Breast epithelium (tissue), 4 donors: ENCODE data around the gene AARSD1. TPM values are rescaled to one million over a fixed set of nuclear protein-coding genes. Genes with fewer than 3 reads are reported as not detected.
"Not testable (repeated sequence)": the region's sequence is repeated elsewhere in the genome, so short reads cannot be mapped to it uniquely, and the experiment has no call there.

Experiments
- DNase-seq, 2 donors: peaks; one replicate each; pipeline ENCODE4 v3.0.0-alpha.2; 2019; ENCODE audit warnings: low spot score in 2 of 2
- H3K27ac ChIP-seq, 2 donors: fragments of 200-600 bp; sonication (generic) in 1 of 2; one replicate each; pipeline ENCODE4 v1.5.1; 2016 to 2019; ENCODE audit warnings: mild to moderate bottlenecking in 1 of 2
- H3K27me3 ChIP-seq, 2 donors: fragments of 200-600 bp; sonication (generic) in 1 of 2; one replicate each; pipeline versions ENCODE4 v1.5.1 to v1.6.0; 2017 to 2019; ENCODE audit warnings: control low read depth in 1 of 2, mild to moderate bottlenecking in 1 of 2
- H3K36me3 ChIP-seq: fragments of 200-600 bp; one replicate; pipeline ENCODE4 v1.5.1; 2019
- H3K4me1 ChIP-seq, 2 donors: fragments of 200-600 bp; sonication (generic); one replicate each; pipeline ENCODE4 v1.5.1; 2016 to 2019; ENCODE audit warnings: control low read depth in 1 of 2
- H3K4me3 ChIP-seq, 3 donors: fragments of 200-600 bp; sonication (generic); 1 replicate in 2 of 3; 2 replicates in 1 of 3; pipeline ENCODE4 v1.5.1; 2016 to 2019; ENCODE audit warnings: mild to moderate bottlenecking in 3 of 3, moderate library complexity in 2 of 3
- H3K9me3 ChIP-seq, 2 donors: fragments of 200-600 bp; sonication (generic) in 1 of 2; one replicate each; pipeline ENCODE4 v1.5.1; 2016 to 2019; ENCODE audit warnings: control low read depth in 1 of 2
- CTCF ChIP-seq, 3 donors: fragments of 450-650 bp; IDR thresholded peaks; one replicate each; pipeline ENCODE4 v1.5.1; 2016 to 2017; ENCODE audit warnings: antibody characterized with exemption in 3 of 3, mild to moderate bottlenecking in 3 of 3, moderate library complexity in 3 of 3
- POLR2A ChIP-seq: fragments of 450-650 bp; IDR thresholded peaks from one replicate; pipeline ENCODE4 v1.6.1; 2016; ENCODE audit warnings: antibody characterized with exemption, mild to moderate bottlenecking, moderate library complexity
- POLR2AphosphoS5 ChIP-seq, 3 donors: sonication (generic); formaldehyde crosslinking; IDR thresholded peaks; one replicate each; pipeline ENCODE4 v1.6.1; 2017; ENCODE audit warnings: antibody characterized with exemption in 3 of 3
- intact Hi-C: fragments of 100-400 bp; cut with DNase I; formaldehyde crosslinking; loops from one replicate; pipeline ENCODE4 v1.15.1; 2023; ENCODE audit warnings: low total_unique reads
- total RNA-seq, 3 donors: library from RNA; depleted of rRNA; stranded (reverse); fragments of >200 nt; gene quantifications; one replicate each; pipeline ENCODE4 v1.1.0, GENCODE V29; 2016

AARSD1 gene
- total RNA-seq, 3 donors from 2014 or later, result 25.3 to 34.7 (median 26.5) TPM

- Histone ChIP-seq H3K9me3 (no peaks in the 10 kb centered on the region), H3K27ac (no peak overlapping the region), H3K27me3 (no peaks in the 10 kb centered on the region), H3K4me3 (no peak overlapping the region), H3K4me1 (no peaks in the 10 kb centered on the region), H3K36me3 (no peaks in the 10 kb centered on the region)
- DNase-seq, result no peak
- intact Hi-C loops, result no loop called here
- TF ChIP-seq POLR2A (no peak), POLR2AphosphoS5 (IDR thresholded peaks at IDR 0.05) (no peak), CTCF (IDR thresholded peaks at IDR 0.05) (no peak)
These were observed 47.0 kb downstream of the AARSD1 start for GRCh38 chr17:42917236-42917603.

- H3K4me1 ChIP-seq, H3K27ac ChIP-seq, H3K27me3 ChIP-seq, H3K36me3 ChIP-seq, H3K9me3 ChIP-seq, H3K4me3 ChIP-seq, intact Hi-C loops, DNase-seq: not testable (repeated sequence)
These were observed 47.6 kb downstream of the AARSD1 start for GRCh38 chr17:42916388-42917235.

GRCh38 chr17:42915288-42915687, 49.0 kb downstream of the AARSD1 start:
- intact Hi-C loops, result not testable (repeated sequence)

GRCh38 chr17:42913981-42914617, 50.2 kb downstream of the AARSD1 start:
- TF ChIP-seq POLR2A, result no peak
- TF ChIP-seq POLR2AphosphoS5 (IDR thresholded peaks at IDR 0.05), result no peak
- no peak for TF ChIP-seq CTCF (IDR thresholded peaks at IDR 0.05)
- Histone ChIP-seq H3K9me3 (no peaks in the 10 kb centered on the region), H3K27ac (no peak overlapping the region)

More at GRCh38 chr17:42915288-42915687, 49.0 kb downstream of the AARSD1 start:
- H3K27ac ChIP-seq, H3K9me3 ChIP-seq, DNase-seq, H3K27me3 ChIP-seq, H3K4me3 ChIP-seq, H3K4me1 ChIP-seq, H3K36me3 ChIP-seq: not testable (repeated sequence)

GRCh38 chr17:42913522-42913921, 50.7 kb downstream of the AARSD1 start:
- H3K27me3 ChIP-seq, result no peaks in the 10 kb centered on the region
- H3K9me3 ChIP-seq, result no peaks in the 10 kb centered on the region
- no peak overlapping the region for H3K27ac ChIP-seq
- no peak overlapping the region for H3K4me3 ChIP-seq
- H3K36me3 ChIP-seq, result no peaks in the 10 kb centered on the region
- no peak for DNase-seq
- TF ChIP-seq CTCF (IDR thresholded peaks at IDR 0.05) (no peak), POLR2AphosphoS5 (IDR thresholded peaks at IDR 0.05) (no peak), POLR2A (no peak)
- intact Hi-C loops, result no loop called here
- no peaks in the 10 kb centered on the region for H3K4me1 ChIP-seq

More at GRCh38 chr17:42913981-42914617, 50.2 kb downstream of the AARSD1 start:
- no peaks in the 10 kb centered on the region for H3K36me3 ChIP-seq
- intact Hi-C loops, result no loop called here
- H3K4me1 ChIP-seq, result no peaks in the 10 kb centered on the region
- DNase-seq, result no peak
- H3K27me3 ChIP-seq, result no peaks in the 10 kb centered on the region
- H3K4me3 ChIP-seq, result no peak overlapping the region
